ENCODE data around the gene DOK7.

DOK7 gene
- 0 reads per million in 3 donors for total RNA-seq

- Histone ChIP-seq H3K27me3 (replicated peaks; ENCODE audit: control insufficient read depth, insufficient read depth, low read length, poor library complexity, severe bottlenecking) (peaks cover 17% of the 10 kb centered on the region), H3K4me3 (ENCODE audit: insufficient read depth, low read depth, low read length, poor library complexity, severe bottlenecking) (peak within 1 kb of the TSS; percentile 22)
- DNase-seq: no peak
Measured at GRCh38 chr4:3462790-3463415, at the start of gene DOK7. Gene DOK7 (plus strand): TSS chr4:3463306. CDS start chr4:3463376, 70 bp downstream.

GRCh38 chr4:3413675-3414420 lies 49.3 kb upstream of the DOK7 start:
- Histone ChIP-seq H3K36me3 (ENCODE audit: control insufficient read depth, insufficient read depth, low read length) (no peaks in the 10 kb centered on the region), H3K27me3 (replicated peaks; ENCODE audit: control insufficient read depth, insufficient read depth, low read length, poor library complexity, severe bottlenecking) (no peaks in the 10 kb centered on the region), H3K4me1 (ENCODE audit: control insufficient read depth, insufficient read depth, low read length, poor library complexity, severe bottlenecking) (no peaks in the 10 kb centered on the region), H3K27ac (ENCODE audit: insufficient read depth, low read length, poor library complexity, severe bottlenecking) (no peak overlapping the region), H3K4me3 (ENCODE audit: insufficient read depth, low read depth, low read length, poor library complexity, severe bottlenecking) (no peak overlapping the region), H3K9me3 (ENCODE audit: control insufficient read depth, low read length) (no peaks in the 10 kb centered on the region)
- DNase-seq: no peak

More at GRCh38 chr4:3462790-3463415, at the start of gene DOK7:
- no peak within 1 kb of the TSS for H3K27ac ChIP-seq (ENCODE audit: insufficient read depth, low read length, poor library complexity, severe bottlenecking)
- H3K4me1 ChIP-seq (ENCODE audit: control insufficient read depth, insufficient read depth, low read length, poor library complexity, severe bottlenecking): no peaks in the 10 kb centered on the region
- H3K9me3 ChIP-seq (ENCODE audit: control insufficient read depth, low read length): no peaks in the 10 kb centered on the region
- H3K36me3 ChIP-seq (ENCODE audit: control insufficient read depth, insufficient read depth, low read length): no peaks in the 10 kb centered on the region

GRCh38 chr4:3414421-3415279 lies 48.5 kb upstream of the DOK7 start:
- no peak overlapping the region for H3K4me3 ChIP-seq (ENCODE audit: insufficient read depth, low read depth, low read length, poor library complexity, severe bottlenecking)
- no peaks in the 10 kb centered on the region for H3K4me1 ChIP-seq (ENCODE audit: control insufficient read depth, insufficient read depth, low read length, poor library complexity, severe bottlenecking)
- H3K27me3 ChIP-seq (replicated peaks; ENCODE audit: control insufficient read depth, insufficient read depth, low read length, poor library complexity, severe bottlenecking): no peaks in the 10 kb centered on the region
- no peaks in the 10 kb centered on the region for H3K36me3 ChIP-seq (ENCODE audit: control insufficient read depth, insufficient read depth, low read length)
- H3K27ac ChIP-seq (ENCODE audit: insufficient read depth, low read length, poor library complexity, severe bottlenecking): no peak overlapping the region
- no peak for DNase-seq
- H3K9me3 ChIP-seq (ENCODE audit: control insufficient read depth, low read length): no peaks in the 10 kb centered on the region

- H3K36me3 ChIP-seq (ENCODE audit: control insufficient read depth, insufficient read depth, low read length): no peaks in the 10 kb centered on the region
- H3K27ac ChIP-seq (ENCODE audit: insufficient read depth, low read length, poor library complexity, severe bottlenecking): no peak overlapping the region
- DNase-seq: no peak
- H3K9me3 ChIP-seq (ENCODE audit: control insufficient read depth, low read length): no peaks in the 10 kb centered on the region
- no peak overlapping the region for H3K4me3 ChIP-seq (ENCODE audit: insufficient read depth, low read depth, low read length, poor library complexity, severe bottlenecking)
- no peaks in the 10 kb centered on the region for H3K4me1 ChIP-seq (ENCODE audit: control insufficient read depth, insufficient read depth, low read length, poor library complexity, severe bottlenecking)
- H3K27me3 ChIP-seq (replicated peaks; ENCODE audit: control insufficient read depth, insufficient read depth, low read length, poor library complexity, severe bottlenecking): no peaks in the 10 kb centered on the region
Measured at GRCh38 chr4:3415471-3416141, 47.5 kb upstream of the DOK7 start.

GRCh38 chr4:3416270-3416669 lies 46.8 kb upstream of the DOK7 start:
- no peaks in the 10 kb centered on the region for H3K27me3 ChIP-seq (replicated peaks; ENCODE audit: control insufficient read depth, insufficient read depth, low read length, poor library complexity, severe bottlenecking)
- H3K9me3 ChIP-seq (ENCODE audit: control insufficient read depth, low read length): no peaks in the 10 kb centered on the region
- H3K4me1 ChIP-seq (ENCODE audit: control insufficient read depth, insufficient read depth, low read length, poor library complexity, severe bottlenecking): no peaks in the 10 kb centered on the region
- no peaks in the 10 kb centered on the region for H3K36me3 ChIP-seq (ENCODE audit: control insufficient read depth, insufficient read depth, low read length)
- no peak overlapping the region for H3K27ac ChIP-seq (ENCODE audit: insufficient read depth, low read length, poor library complexity, severe bottlenecking)
- no peak overlapping the region for H3K4me3 ChIP-seq (ENCODE audit: insufficient read depth, low read depth, low read length, poor library complexity, severe bottlenecking)
- no peak for DNase-seq

- H3K4me3 ChIP-seq (ENCODE audit: insufficient read depth, low read depth, low read length, poor library complexity, severe bottlenecking): no peak overlapping the region
- no peak for DNase-seq
- no peak overlapping the region for H3K27ac ChIP-seq (ENCODE audit: insufficient read depth, low read length, poor library complexity, severe bottlenecking)
- H3K36me3 ChIP-seq (ENCODE audit: control insufficient read depth, insufficient read depth, low read length): no peaks in the 10 kb centered on the region
- H3K4me1 ChIP-seq (ENCODE audit: control insufficient read depth, insufficient read depth, low read length, poor library complexity, severe bottlenecking): no peaks in the 10 kb centered on the region
- H3K9me3 ChIP-seq (ENCODE audit: control insufficient read depth, low read length): no peaks in the 10 kb centered on the region
- H3K27me3 ChIP-seq (replicated peaks; ENCODE audit: control insufficient read depth, insufficient read depth, low read length, poor library complexity, severe bottlenecking): no peaks in the 10 kb centered on the region
Measured at GRCh38 chr4:3416821-3417221, 46.3 kb upstream of the DOK7 start.

- Histone ChIP-seq H3K27me3 (replicated peaks; ENCODE audit: control insufficient read depth, insufficient read depth, low read length, poor library complexity, severe bottlenecking) (no peaks in the 10 kb centered on the region), H3K4me3 (ENCODE audit: insufficient read depth, low read depth, low read length, poor library complexity, severe bottlenecking) (no peak overlapping the region), H3K27ac (ENCODE audit: insufficient read depth, low read length, poor library complexity, severe bottlenecking) (no peak overlapping the region), H3K36me3 (ENCODE audit: control insufficient read depth, insufficient read depth, low read length) (no peaks in the 10 kb centered on the region), H3K9me3 (ENCODE audit: control insufficient read depth, low read length) (no peaks in the 10 kb centered on the region), H3K4me1 (ENCODE audit: control insufficient read depth, insufficient read depth, low read length, poor library complexity, severe bottlenecking) (no peaks in the 10 kb centered on the region)
- no peak for DNase-seq
Measured at GRCh38 chr4:3417448-3417847, 45.7 kb upstream of the DOK7 start.

- no peak overlapping the region for H3K27ac ChIP-seq (ENCODE audit: insufficient read depth, low read length, poor library complexity, severe bottlenecking)
- H3K9me3 ChIP-seq (ENCODE audit: control insufficient read depth, low read length): no peaks in the 10 kb centered on the region
- H3K27me3 ChIP-seq (replicated peaks; ENCODE audit: control insufficient read depth, insufficient read depth, low read length, poor library complexity, severe bottlenecking): no peaks in the 10 kb centered on the region
- DNase-seq: no peak
- no peaks in the 10 kb centered on the region for H3K4me1 ChIP-seq (ENCODE audit: control insufficient read depth, insufficient read depth, low read length, poor library complexity, severe bottlenecking)
- no peak overlapping the region for H3K4me3 ChIP-seq (ENCODE audit: insufficient read depth, low read depth, low read length, poor library complexity, severe bottlenecking)
- H3K36me3 ChIP-seq (ENCODE audit: control insufficient read depth, insufficient read depth, low read length): no peaks in the 10 kb centered on the region
Measured at GRCh38 chr4:3418029-3418762, 44.9 kb upstream of the DOK7 start.

GRCh38 chr4:3419836-3420605 lies 43.1 kb upstream of the DOK7 start:
- no peaks in the 10 kb centered on the region for H3K9me3 ChIP-seq (ENCODE audit: control insufficient read depth, low read length)
- H3K36me3 ChIP-seq (ENCODE audit: control insufficient read depth, insufficient read depth, low read length): no peaks in the 10 kb centered on the region
- no peak overlapping the region for H3K27ac ChIP-seq (ENCODE audit: insufficient read depth, low read length, poor library complexity, severe bottlenecking)
- no peak overlapping the region for H3K4me3 ChIP-seq (ENCODE audit: insufficient read depth, low read depth, low read length, poor library complexity, severe bottlenecking)
- DNase-seq: no peak
- H3K27me3 ChIP-seq (replicated peaks; ENCODE audit: control insufficient read depth, insufficient read depth, low read length, poor library complexity, severe bottlenecking): no peaks in the 10 kb centered on the region
- H3K4me1 ChIP-seq (ENCODE audit: control insufficient read depth, insufficient read depth, low read length, poor library complexity, severe bottlenecking): no peaks in the 10 kb centered on the region
